Measurements from ENCODE around the gene C8A. TPM values are rescaled to one million over a fixed set of nuclear protein-coding genes. Genes with fewer than 3 reads are reported as not detected.

The C8A gene
- total and polyA plus RNA-seq, 2 of the 13 experiments (the other 11 are each of a cell fraction or from before 2014, with no cell fraction given): 10.5 to 15.0 TPM

GRCh38 chr1:56911098-56911938 is 56.7 kb downstream of the C8A start (continued):
- TF ChIP-seq TEAD3 (CRISPR knock-in tag; optimal IDR thresholded peaks at IDR 0.05; ENCODE audit: borderline replicate concordance) (peak; percentile 5), ZNF354B (CRISPR knock-in tag; IDR thresholded peaks at IDR 0.05) (no peak), CHD4 (IDR thresholded peaks at IDR 0.05; ENCODE audit: borderline replicate concordance, low read length) (peak; percentile 70; the same call in 1 of the 2 replicates), ZSCAN9 (CRISPR knock-in tag; IDR thresholded peaks at IDR 0.05; ENCODE audit: borderline replicate concordance) (no peak), HOXA5 (CRISPR knock-in tag; IDR thresholded peaks at IDR 0.05) (0 out of 2 replicates have a peak, but pooled peaks have one; percentile 21), ZNF225 (CRISPR knock-in tag; IDR thresholded peaks at IDR 0.05) (no peak), KLF6 (CRISPR knock-in tag; IDR thresholded peaks at IDR 0.05) (peak; percentile 57; the same call in 1 of the 2 replicates), ZNF570 (CRISPR knock-in tag; IDR thresholded peaks at IDR 0.05; ENCODE audit: borderline replicate concordance) (no peak), TARDBP (CRISPR knock-in tag; IDR thresholded peaks at IDR 0.05) (0 out of 2 replicates have a peak, but pooled peaks have one; percentile 44), NFE2 (CRISPR knock-in tag; IDR thresholded peaks at IDR 0.05) (no peak), ZNF282 (IDR thresholded peaks at IDR 0.05; ENCODE audit: partially characterized antibody) (no peak), DRAP1 (CRISPR knock-in tag; IDR thresholded peaks at IDR 0.05) (0 out of 2 replicates have a peak, but pooled peaks have one; percentile 22), KDM1A (CRISPR knock-in tag; IDR thresholded peaks at IDR 0.05) (0 out of 2 replicates have a peak, but pooled peaks have one; percentile 30), ZFAT (CRISPR knock-in tag; conservative IDR thresholded peaks at IDR 0.05) (no peak), ZBTB4 (CRISPR knock-in tag; IDR thresholded peaks at IDR 0.05; ENCODE audit: borderline replicate concordance) (no peak), FOXA3 (CRISPR knock-in tag; IDR thresholded peaks at IDR 0.05) (peak; percentile 87), ZNF772 (CRISPR knock-in tag; IDR thresholded peaks at IDR 0.05) (0 out of 2 replicates have a peak, but pooled peaks have one; percentile 45), ZNF12 (CRISPR knock-in tag; IDR thresholded peaks at IDR 0.05) (peak; percentile 47; the same call in 1 of the 2 replicates), ZBTB7B (CRISPR knock-in tag; IDR thresholded peaks at IDR 0.05) (0 out of 2 replicates have a peak, but pooled peaks have one; percentile 51), ZNF766 (CRISPR knock-in tag; IDR thresholded peaks at IDR 0.05; ENCODE audit: borderline replicate concordance) (no peak), FOXK2 (IDR thresholded peaks at IDR 0.05) (peak; percentile 87), BCL6 (CRISPR knock-in tag; IDR thresholded peaks at IDR 0.05) (peak; percentile 97), YEATS2 (CRISPR knock-in tag; IDR thresholded peaks at IDR 0.05; ENCODE audit: borderline replicate concordance) (no peak)
- TF ChIP-seq, protein P1, sequence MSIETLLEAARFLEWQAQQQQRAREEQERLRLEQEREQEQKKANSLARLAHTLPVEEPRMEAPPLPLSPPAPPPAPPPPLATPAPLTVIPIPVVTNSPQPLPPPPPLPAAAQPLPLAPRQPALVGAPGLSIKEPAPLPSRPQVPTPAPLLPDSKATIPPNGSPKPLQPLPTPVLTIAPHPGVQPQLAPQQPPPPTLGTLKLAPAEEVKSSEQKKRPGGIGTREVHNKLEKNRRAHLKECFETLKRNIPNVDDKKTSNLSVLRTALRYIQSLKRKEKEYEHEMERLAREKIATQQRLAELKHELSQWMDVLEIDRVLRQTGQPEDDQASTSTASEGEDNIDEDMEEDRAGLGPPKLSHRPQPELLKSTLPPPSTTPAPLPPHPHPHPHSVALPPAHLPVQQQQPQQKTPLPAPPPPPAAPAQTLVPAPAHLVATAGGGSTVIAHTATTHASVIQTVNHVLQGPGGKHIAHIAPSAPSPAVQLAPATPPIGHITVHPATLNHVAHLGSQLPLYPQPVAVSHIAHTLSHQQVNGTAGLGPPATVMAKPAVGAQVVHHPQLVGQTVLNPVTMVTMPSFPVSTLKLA (IDR thresholded peaks at IDR 0.05): peak; percentile 63
- TF ChIP-seq, protein P2, sequence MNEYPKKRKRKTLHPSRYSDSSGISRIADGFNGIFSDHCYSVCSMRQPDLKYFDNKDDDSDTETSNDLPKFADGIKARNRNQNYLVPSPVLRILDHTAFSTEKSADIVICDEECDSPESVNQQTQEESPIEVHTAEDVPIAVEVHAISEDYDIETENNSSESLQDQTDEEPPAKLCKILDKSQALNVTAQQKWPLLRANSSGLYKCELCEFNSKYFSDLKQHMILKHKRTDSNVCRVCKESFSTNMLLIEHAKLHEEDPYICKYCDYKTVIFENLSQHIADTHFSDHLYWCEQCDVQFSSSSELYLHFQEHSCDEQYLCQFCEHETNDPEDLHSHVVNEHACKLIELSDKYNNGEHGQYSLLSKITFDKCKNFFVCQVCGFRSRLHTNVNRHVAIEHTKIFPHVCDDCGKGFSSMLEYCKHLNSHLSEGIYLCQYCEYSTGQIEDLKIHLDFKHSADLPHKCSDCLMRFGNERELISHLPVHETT (CRISPR knock-in tag; conservative IDR thresholded peaks at IDR 0.05): 0 out of 2 replicates have a peak, but pooled peaks have one; percentile 39

Measured in HepG2 (cell line).